ENCODE results near the gene ABLIM1.

The ABLIM1 gene

GRCh38 chr10:114618722-114619121 lies 39.4 kb downstream of the ABLIM1 start:
- no peak for DNase-seq (ENCODE audit: low read depth)

GRCh38 chr10:114616516-114616915 lies 41.6 kb downstream of the ABLIM1 start:
- DNase-seq (ENCODE audit: low read depth) = no peak

GRCh38 chr10:114616103-114616502 lies 42.0 kb downstream of the ABLIM1 start:
- no peak for DNase-seq (ENCODE audit: low read depth)

- no peak for DNase-seq (ENCODE audit: low read depth)
These were observed 42.5 kb downstream of the ABLIM1 start for GRCh38 chr10:114615600-114616007.

- no peak for DNase-seq (ENCODE audit: low read depth)
These were observed 44.7 kb downstream of the ABLIM1 start for GRCh38 chr10:114613237-114613979.

- no peak for DNase-seq (ENCODE audit: low read depth)
These were observed 46.5 kb downstream of the ABLIM1 start for GRCh38 chr10:114611617-114612016.

- no peak for DNase-seq (ENCODE audit: low read depth)
These were observed 48.3 kb downstream of the ABLIM1 start for GRCh38 chr10:114609518-114610426.

- no peak for DNase-seq (ENCODE audit: low read depth)
These were observed 50.6 kb downstream of the ABLIM1 start for GRCh38 chr10:114607358-114607998.

GRCh38 chr10:114605155-114605797 lies 52.8 kb downstream of the ABLIM1 start:
- DNase-seq (ENCODE audit: low read depth) = no peak

- no peak for DNase-seq (ENCODE audit: low read depth)
These were observed 53.5 kb downstream of the ABLIM1 start for GRCh38 chr10:114604357-114605130.

- no peak for DNase-seq (ENCODE audit: low read depth)
These were observed 54.1 kb downstream of the ABLIM1 start for GRCh38 chr10:114603948-114604347.

- DNase-seq (ENCODE audit: low read depth) = no peak
These were observed 54.8 kb downstream of the ABLIM1 start for GRCh38 chr10:114603303-114603702.

- no peak for DNase-seq (ENCODE audit: low read depth)
These were observed 58.0 kb downstream of the ABLIM1 start for GRCh38 chr10:114600057-114600456.

- DNase-seq (ENCODE audit: low read depth) = no peak
These were observed 61.3 kb downstream of the ABLIM1 start for GRCh38 chr10:114596793-114597192.

- DNase-seq (ENCODE audit: low read depth) = no peak
These were observed 64.1 kb downstream of the ABLIM1 start for GRCh38 chr10:114593816-114594468.

GRCh38 chr10:114593240-114593792 lies 64.8 kb downstream of the ABLIM1 start:
- no peak for DNase-seq (ENCODE audit: low read depth)

- DNase-seq (ENCODE audit: low read depth) = no peak
These were observed 67.1 kb downstream of the ABLIM1 start for GRCh38 chr10:114590993-114591392.

- DNase-seq (ENCODE audit: low read depth) = no peak
These were observed 73.7 kb downstream of the ABLIM1 start for GRCh38 chr10:114584419-114584818.

- no peak for DNase-seq (ENCODE audit: low read depth)
These were observed 77.0 kb downstream of the ABLIM1 start for GRCh38 chr10:114581071-114581470.

GRCh38 chr10:114577133-114577532 lies 80.9 kb downstream of the ABLIM1 start:
- DNase-seq (ENCODE audit: low read depth) = no peak

- no peak for DNase-seq (ENCODE audit: low read depth)
These were observed 81.4 kb downstream of the ABLIM1 start for GRCh38 chr10:114576716-114577115.

Data from stimulated activated CD8-positive, alpha-beta memory T cell treated with anti-CD3 and anti-CD28 coated beads, Interleukin-12 subunit alpha, Interleukin-12 subunit beta, amount 100 ng/mL, for 1 hour (primary cell).